ENCODE data around the gene CACNG7. TPM values are rescaled to one million over a fixed set of nuclear protein-coding genes. Genes with fewer than 3 reads are reported as not detected.
A peak's percentile ranks its signal among the peaks of the same experiment; 100 is the strongest.

The CACNG7 gene
- total and polyA plus RNA-seq, 4 donors, result not detected

GRCh38 chr19:53957448-53958167 is 48.5 kb downstream of the CACNG7 start:
- Histone ChIP-seq H3K36me3 (ENCODE audit: control insufficient read depth in 4 of 4, insufficient read depth in 4 of 4, low read length in 4 of 4) (no peaks in the 10 kb centered on the region), H3K4me1 (ENCODE audit: control insufficient read depth in 5 of 5, insufficient read depth in 5 of 5, low read length in 5 of 5) (peaks cover 0 to 2% (median 0%) of the 10 kb centered on the region in 5 donors), H3K9ac (ENCODE audit: insufficient read depth in 1 of 2, low read length in 2 of 2) (no peak overlapping the region), H3K4me3 (no peak overlapping the region), H3K27me3 (ENCODE audit: control insufficient read depth in 3 of 3, insufficient read depth in 3 of 3, low read length in 2 of 3) (peaks cover 4 to 48% (median 43%) of the 10 kb centered on the region in 3 donors), H3K27ac (ENCODE audit: low read depth in 1 of 2, low read length in 1 of 2) (no peak overlapping the region), H3K9me3 (ENCODE audit: control insufficient read depth in 4 of 4, insufficient read depth in 3 of 4, low read length in 3 of 4) (peaks cover 0 to 13% (median 0%) of the 10 kb centered on the region in 4 donors)
- DNase-seq (no peak), ATAC-seq (ENCODE audit: insufficient read depth, low FRiP score) (no peak)
- TF ChIP-seq, protein P1, sequence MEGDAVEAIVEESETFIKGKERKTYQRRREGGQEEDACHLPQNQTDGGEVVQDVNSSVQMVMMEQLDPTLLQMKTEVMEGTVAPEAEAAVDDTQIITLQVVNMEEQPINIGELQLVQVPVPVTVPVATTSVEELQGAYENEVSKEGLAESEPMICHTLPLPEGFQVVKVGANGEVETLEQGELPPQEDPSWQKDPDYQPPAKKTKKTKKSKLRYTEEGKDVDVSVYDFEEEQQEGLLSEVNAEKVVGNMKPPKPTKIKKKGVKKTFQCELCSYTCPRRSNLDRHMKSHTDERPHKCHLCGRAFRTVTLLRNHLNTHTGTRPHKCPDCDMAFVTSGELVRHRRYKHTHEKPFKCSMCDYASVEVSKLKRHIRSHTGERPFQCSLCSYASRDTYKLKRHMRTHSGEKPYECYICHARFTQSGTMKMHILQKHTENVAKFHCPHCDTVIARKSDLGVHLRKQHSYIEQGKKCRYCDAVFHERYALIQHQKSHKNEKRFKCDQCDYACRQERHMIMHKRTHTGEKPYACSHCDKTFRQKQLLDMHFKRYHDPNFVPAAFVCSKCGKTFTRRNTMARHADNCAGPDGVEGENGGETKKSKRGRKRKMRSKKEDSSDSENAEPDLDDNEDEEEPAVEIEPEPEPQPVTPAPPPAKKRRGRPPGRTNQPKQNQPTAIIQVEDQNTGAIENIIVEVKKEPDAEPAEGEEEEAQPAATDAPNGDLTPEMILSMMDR (IDR thresholded peaks at IDR 0.05; ENCODE audit: control extremely low read depth, extremely low read depth), result no peak
- WGBS, 2 donors, result 4% methylated on average over 15 of the region's 15 CpGs

DNA sequence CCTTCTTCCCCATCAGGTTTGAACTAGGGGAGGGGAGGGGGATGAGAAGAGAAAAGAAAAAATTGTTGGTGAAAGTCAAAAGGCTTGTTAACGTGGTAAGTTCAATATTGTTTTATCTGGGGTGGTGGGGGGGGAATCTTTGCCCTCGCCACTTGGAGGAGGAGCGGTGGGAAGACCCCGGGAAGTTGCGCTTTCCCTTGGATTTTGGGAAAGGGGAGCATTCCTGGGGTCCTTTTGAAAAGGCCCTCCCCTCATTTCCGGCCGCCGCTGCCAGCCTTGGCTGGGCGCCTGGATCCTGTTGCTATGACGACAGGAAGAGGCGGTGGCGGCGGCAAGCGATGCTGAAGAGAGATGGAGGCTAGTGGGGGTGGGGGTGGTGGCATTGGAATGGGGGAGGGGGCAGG is 49.1 kb downstream of the CACNG7 start:
- ATAC-seq (ENCODE audit: insufficient read depth, low FRiP score), result no peak
- H3K27me3 ChIP-seq (ENCODE audit: control insufficient read depth in 3 of 3, insufficient read depth in 3 of 3, low read length in 2 of 3), result peaks cover 4 to 48% (median 44%) of the 10 kb centered on the region in 3 donors

GRCh38 chr19:53958823-53959757 is 50.0 kb downstream of the CACNG7 start:
- no peak overlapping the region for H3K9ac ChIP-seq (ENCODE audit: insufficient read depth in 1 of 2, low read length in 2 of 2)
- H3K4me1 ChIP-seq (ENCODE audit: control insufficient read depth in 5 of 5, insufficient read depth in 5 of 5, low read length in 5 of 5), result peaks cover 0 to 2% (median 0%) of the 10 kb centered on the region in 5 donors
- H3K9me3 ChIP-seq (ENCODE audit: control insufficient read depth in 4 of 4, insufficient read depth in 3 of 4, low read length in 3 of 4), result peaks cover 0 to 7% (median 0%) of the 10 kb centered on the region in 4 donors
- TF ChIP-seq, protein P1 (IDR thresholded peaks at IDR 0.05; ENCODE audit: control extremely low read depth, extremely low read depth), result no peak
- no peak for DNase-seq
- ATAC-seq (ENCODE audit: insufficient read depth, low FRiP score), result no peak
- H3K27me3 ChIP-seq (ENCODE audit: control insufficient read depth in 3 of 3, insufficient read depth in 3 of 3, low read length in 2 of 3), result peaks cover 8 to 57% (median 51%) of the 10 kb centered on the region in 3 donors
- 2 to 3% methylated on average over 22 of the region's 22 CpGs for WGBS, 2 donors
- H3K36me3 ChIP-seq (ENCODE audit: control insufficient read depth in 4 of 4, insufficient read depth in 4 of 4, low read length in 4 of 4), result no peaks in the 10 kb centered on the region
- H3K27ac ChIP-seq (ENCODE audit: low read depth in 1 of 2, low read length in 1 of 2), result no peak overlapping the region
- H3K4me3 ChIP-seq, result no peak overlapping the region

More for the DNA sequence above, 49.1 kb downstream of the CACNG7 start:
- Histone ChIP-seq H3K4me1 (ENCODE audit: control insufficient read depth in 5 of 5, insufficient read depth in 5 of 5, low read length in 5 of 5) (peaks cover 0 to 2% (median 0%) of the 10 kb centered on the region in 5 donors), H3K36me3 (ENCODE audit: control insufficient read depth in 4 of 4, insufficient read depth in 4 of 4, low read length in 4 of 4) (no peaks in the 10 kb centered on the region), H3K9ac (ENCODE audit: insufficient read depth in 1 of 2, low read length in 2 of 2) (no peak overlapping the region), H3K27ac (ENCODE audit: low read depth in 1 of 2, low read length in 1 of 2) (no peak overlapping the region), H3K4me3 (no peak overlapping the region), H3K9me3 (ENCODE audit: control insufficient read depth in 4 of 4, insufficient read depth in 3 of 4, low read length in 3 of 4) (peaks cover 0 to 13% (median 0%) of the 10 kb centered on the region in 4 donors)
- 4 to 5% methylated on average over 13 to 14 of the region's 14 CpGs for WGBS, 2 donors
- TF ChIP-seq, protein P1 (IDR thresholded peaks at IDR 0.05; ENCODE audit: control extremely low read depth, extremely low read depth), result no peak
- DNase-seq, result peak; percentile 44 to 67 (median 54)

Data from lung (tissue), 12 donors.